Measurements from ENCODE around the gene ITPKA. TPM values are rescaled to one million over a fixed set of nuclear protein-coding genes. Genes with fewer than 3 reads are reported as not detected.

ITPKA gene
- 1 to 10 TPM in 1 of 4 donors, under 1 TPM in 1, not detected in 2; 0.34 to 1.5 TPM for total RNA-seq

- no peak for TF ChIP-seq CTCF (IDR thresholded peaks at IDR 0.05; ENCODE audit: low read depth)
Measured at GRCh38 chr15:41493205-41493901, at the start of gene ITPKA. TSS of gene ITPKA (plus strand) at chr15:41493874. CDS start at chr15:41493928, 54 bp downstream.

GRCh38 chr15:41445399-41445798 lies 48.3 kb upstream of the ITPKA start:
- no peak for TF ChIP-seq CTCF (IDR thresholded peaks at IDR 0.05; ENCODE audit: low read depth)

GRCh38 chr15:41462084-41462795 lies 31.4 kb upstream of the ITPKA start:
- TF ChIP-seq CTCF (IDR thresholded peaks at IDR 0.05; ENCODE audit: low read depth), result no peak

GRCh38 chr15:41464889-41465580 lies 28.6 kb upstream of the ITPKA start:
- TF ChIP-seq CTCF (IDR thresholded peaks at IDR 0.05; ENCODE audit: low read depth), result no peak

DNA sequence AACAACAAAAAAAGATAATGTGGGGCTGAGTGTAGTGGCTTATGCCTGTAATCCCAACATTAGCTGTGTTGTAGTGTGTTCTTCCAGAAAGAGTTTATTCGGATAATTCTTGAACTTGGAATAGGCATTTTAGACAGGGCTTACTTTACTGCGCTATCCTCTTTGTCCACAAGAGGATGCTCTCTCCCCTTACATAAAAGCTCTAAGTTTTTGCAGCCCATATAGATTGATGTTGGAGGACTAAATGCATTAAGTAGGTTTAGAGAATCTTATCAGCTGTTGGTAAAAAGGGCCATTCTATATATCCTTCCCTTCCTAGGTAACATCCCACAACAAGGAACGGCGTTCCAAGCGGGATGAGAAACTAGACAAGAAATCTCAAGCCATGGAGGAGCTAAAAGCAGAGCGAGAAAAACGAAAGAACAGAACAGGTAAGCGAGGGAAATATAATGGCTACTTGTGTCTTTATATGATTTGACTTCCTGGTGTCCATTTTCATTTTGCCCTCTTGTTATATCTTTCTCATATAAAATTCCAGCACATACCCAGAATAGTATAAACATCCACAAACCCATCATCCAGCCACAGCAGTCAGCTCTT lies 27.8 kb upstream of the ITPKA start:
- TF ChIP-seq CTCF (IDR thresholded peaks at IDR 0.05; ENCODE audit: low read depth), result no peak

- no peak for TF ChIP-seq CTCF (IDR thresholded peaks at IDR 0.05; ENCODE audit: low read depth)
Measured at GRCh38 chr15:41466711-41467110, 27.0 kb upstream of the ITPKA start.

GRCh38 chr15:41473418-41473817 lies 20.3 kb upstream of the ITPKA start:
- TF ChIP-seq CTCF (IDR thresholded peaks at IDR 0.05; ENCODE audit: low read depth), result no peak

Measured in subcutaneous adipose tissue (tissue), 4 donors.